GM21367 (cell line): ENCODE measurements around the gene KCP.

ENCODE experiments used
- ATAC-seq: cut with Tn5 transposase; IDR thresholded peaks from one replicate; pipeline ENCODE4 v1.9.1; 2021; ENCODE audit not compliant: unreplicated experiment

Gene KCP

GRCh38 chr7:128842674-128843641, 67.6 kb downstream of the KCP start:
- no peak for ATAC-seq

DNA sequence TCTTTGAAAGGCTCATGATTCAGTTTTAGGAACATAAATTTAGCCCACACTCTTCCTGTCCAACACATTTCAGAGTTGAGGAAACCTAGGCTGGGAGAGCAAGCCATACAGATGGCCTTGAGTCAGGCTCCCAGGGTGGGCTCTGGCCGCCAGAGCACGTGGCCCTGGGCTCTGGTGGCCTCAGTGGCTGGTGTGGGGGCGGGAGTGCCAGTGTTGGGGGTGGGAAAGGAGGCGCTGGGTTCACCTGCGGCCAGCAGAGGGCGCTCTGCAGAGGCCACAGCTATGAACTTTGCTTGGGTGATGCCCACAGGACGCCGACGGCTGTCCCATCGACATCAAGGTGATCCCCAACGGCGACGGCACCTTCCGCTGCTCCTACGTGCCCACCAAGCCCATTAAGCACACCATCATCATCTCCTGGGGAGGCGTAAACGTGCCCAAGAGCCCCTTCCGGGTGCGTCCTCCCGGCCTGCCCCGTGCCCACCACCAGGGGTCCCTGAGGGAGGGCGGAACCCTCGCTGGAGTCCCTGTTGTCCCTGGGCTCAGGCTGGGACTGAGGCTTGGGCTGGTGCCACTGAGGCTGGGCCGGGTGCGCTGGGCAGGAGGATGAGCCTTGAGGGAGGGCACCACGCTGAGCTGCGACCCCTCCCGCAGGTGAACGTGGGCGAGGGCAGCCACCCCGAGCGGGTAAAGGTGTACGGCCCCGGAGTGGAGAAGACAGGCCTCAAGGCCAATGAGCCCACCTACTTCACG, 68.4 kb downstream of the KCP start:
- no peak for ATAC-seq

DNA sequence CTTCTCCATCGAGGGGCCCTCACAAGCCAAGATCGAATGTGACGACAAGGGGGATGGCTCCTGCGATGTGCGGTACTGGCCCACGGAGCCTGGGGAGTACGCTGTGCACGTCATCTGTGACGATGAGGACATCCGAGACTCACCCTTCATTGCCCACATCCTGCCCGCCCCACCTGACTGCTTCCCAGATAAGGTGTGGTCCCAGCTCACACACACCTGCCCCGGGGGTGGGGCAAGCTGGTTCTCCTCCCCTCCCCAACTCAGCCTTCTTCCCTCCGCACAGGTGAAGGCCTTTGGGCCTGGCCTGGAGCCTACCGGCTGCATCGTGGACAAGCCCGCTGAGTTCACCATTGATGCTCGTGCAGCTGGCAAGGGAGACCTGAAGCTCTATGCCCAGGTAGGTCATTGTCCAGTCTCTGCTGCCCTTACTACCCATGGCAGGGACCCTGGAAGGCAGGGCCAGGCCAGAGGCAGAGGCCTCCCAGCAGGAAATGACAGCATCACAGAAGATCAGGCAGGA, 69.3 kb downstream of the KCP start:
- no peak for ATAC-seq

DNA sequence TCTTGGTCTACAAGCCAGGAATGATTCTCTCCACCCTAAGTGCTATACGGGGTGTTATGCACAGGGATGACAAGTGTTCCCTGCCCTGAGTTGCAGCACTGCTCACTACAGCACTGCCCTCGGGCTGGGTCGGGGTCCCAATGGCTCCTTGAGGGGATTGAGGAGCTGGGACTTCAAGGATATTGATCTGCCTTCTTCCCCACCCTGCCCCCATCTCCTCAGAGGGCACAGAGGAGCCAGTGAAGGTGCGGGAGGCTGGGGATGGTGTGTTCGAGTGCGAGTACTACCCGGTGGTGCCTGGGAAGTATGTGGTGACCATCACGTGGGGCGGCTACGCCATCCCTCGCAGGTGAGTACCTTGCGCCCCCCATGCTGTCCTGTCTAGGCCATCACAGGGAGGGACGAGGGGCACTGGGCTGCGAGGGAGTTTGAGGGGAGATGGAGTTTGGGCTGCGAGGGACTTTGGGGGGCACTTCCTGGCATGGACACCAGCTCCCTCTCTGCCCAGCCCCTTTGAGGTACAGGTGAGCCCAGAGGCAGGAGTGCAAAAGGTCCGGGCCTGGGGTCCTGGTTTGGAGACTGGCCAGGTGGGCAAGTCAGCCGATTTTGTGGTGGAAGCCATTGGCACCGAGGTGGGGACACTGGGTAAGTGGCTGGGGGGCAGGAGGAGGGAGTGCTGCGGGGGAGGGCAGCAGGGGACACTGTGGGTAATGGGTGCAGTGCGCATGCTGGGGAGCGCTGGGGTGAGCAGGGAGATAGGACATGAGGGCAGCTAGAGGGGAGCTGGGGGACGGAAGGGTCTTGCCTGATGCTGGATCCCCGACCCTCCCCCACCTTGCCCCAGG, 70.0 kb downstream of the KCP start:
- no peak for ATAC-seq

DNA sequence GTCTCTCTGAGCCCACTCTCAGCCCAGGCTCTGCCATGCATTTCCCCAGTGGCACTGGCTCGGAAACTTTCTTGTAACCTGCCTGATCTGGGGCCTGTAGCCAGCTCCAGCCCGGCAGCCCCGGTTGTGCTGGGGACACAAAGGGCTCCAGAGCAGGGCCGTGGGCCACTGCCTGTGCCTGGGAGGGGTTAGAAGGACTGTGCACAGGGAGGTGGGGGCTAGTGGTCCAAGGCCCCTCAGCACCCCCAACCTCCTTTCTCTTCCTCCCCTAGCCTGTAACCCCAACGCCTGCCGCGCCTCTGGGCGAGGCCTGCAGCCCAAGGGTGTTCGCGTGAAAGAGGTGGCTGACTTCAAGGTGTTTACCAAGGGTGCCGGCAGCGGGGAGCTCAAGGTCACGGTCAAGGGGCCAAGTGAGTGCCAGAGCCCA, 70.7 kb downstream of the KCP start:
- no peak for ATAC-seq

DNA sequence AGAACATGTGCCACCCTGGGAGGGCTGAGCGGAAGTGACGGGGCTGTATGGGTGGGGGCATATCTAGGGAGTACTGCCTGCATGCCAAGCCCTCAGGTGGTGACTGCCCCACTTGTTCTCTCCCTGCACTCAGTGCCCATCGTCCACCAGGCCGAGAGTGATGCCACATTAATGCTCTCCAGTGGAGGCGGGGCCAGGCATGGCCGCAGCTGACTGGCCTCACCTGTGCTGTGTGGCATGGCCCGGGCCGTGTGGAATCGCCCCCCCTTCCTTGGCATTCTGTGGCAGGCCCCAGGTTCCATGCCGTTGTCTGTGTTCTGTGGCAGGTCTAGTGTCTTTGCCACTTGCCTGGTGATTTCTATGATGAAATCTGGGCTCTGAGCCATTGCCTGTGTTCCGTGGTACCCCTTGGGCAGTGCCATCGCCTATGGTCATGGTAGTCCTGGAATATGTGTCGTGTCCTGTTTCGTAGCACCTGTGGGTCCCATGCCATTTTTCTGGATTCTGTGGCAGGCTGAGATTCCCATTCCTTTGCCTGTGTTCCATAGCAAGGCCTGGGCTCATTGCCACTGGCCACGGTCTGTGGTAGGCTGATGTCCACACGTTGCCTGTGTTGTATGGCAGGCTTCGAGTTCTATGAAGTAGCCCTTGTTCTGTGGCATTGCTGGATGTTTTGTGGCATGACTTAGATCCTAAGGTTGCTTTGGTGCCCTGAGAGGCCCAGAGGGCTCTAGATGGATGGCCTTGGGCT, 71.4 kb downstream of the KCP start:
- ATAC-seq = no peak

DNA sequence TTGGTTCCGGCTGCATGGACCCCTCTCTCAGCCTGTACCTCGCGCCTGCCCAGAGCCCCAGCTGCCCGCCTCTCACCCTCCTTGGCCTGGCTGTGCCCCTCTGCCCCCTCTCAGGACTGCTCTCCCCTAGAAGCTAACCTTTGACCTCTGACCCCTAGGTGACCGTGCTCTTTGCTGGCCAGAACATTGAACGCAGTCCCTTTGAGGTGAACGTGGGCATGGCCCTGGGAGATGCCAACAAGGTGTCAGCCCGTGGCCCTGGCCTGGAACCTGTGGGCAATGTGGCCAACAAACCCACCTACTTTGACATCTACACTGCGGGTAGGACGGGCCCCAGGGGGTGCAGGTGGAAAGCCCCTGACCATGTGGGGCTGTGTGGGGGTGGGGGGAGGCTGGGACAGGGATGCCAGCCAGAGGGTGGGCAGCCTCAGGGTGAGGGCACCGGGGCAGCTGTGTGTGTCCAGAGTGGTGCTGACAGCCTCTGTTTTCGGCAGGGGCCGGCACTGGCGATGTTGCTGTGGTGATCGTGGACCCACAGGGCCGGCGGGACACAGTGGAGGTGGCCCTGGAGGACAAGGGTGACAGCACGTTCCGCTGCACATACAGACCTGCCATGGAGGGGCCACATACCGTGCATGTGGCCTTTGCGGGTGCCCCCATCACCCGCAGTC, 72.3 kb downstream of the KCP start:
- ATAC-seq = no peak

DNA sequence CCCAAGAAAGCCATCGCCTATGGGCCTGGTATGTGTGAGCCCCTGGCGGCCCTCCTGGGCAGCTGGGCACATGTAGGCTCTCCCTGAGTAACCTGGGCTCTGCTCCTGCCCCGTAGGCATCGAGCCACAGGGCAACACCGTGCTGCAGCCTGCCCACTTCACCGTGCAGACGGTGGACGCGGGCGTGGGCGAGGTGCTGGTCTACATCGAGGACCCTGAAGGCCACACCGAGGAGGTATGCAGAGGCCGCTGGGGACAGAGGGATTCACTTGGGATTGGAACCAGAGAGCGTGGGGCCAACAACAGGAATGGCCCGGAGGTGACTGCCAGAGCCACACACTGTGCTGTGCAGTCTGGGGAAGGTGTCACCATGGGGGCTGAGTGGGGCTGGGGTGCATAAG, 73.0 kb downstream of the KCP start:
- no peak for ATAC-seq

GRCh38 chr7:128836729-128837348, 73.7 kb downstream of the KCP start:
- no peak for ATAC-seq

DNA sequence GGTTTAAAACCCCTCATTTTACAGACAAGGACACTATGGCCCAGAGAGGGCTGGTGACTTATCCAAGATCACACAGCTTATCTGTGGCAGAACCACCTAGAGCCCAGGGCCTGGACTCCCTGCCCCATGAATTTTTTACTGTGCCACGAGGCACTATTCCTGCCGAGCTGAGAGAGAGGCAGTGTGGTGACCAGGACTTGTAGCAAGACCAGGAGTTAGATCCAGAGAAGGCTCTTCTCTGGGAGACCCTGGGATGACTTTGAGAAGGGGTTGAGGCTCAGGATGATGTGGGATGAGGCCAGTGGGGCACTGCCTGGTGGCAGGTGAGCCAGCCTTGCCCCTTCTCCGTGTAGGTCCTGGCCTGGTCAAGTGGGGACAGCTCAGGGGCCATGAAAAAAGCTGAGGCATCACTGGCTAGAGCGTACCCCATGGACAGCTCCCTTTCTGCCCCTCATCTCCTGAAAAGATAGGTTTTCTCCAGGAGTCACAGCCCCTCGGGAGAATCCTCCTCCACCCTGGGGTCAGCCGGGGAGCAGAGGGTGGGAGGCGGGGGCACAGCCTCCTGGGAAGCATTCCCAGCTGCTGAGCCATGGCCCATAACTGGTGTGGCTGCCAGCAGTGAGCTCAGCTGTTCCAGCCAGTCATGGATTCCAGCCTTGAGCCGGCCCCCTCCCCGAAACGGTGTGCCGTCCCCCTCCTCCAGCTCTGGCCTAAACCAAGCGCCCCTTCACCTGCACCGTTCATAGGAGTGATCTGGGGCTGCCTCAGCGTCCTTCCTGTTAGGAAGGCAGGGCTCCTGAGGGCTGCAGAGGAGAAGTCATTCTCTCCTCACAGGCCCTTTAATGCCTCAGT, 74.5 kb downstream of the KCP start:
- ATAC-seq = no peak

GRCh38 chr7:128835231-128835751, 75.2 kb downstream of the KCP start:
- no peak for ATAC-seq

DNA sequence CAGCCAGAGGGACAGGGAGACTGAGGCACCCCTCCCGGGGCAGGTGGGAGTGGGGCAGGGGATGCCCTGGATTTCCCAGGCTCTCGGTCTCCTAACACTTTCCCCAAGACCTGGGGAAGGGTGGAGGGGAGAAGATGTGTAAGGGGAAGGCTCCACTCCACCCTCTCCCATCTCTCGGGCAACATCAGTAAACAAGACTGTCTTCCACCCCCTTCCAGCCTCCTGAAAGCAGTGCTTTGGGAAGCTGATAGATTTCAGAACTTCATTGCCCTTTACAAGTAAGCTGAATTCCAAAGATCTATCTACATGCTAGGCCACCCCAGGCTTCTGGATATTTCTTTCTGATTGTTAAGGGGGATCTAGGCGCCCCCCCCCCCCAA, 76.6 kb downstream of the KCP start:
- no peak for ATAC-seq

DNA sequence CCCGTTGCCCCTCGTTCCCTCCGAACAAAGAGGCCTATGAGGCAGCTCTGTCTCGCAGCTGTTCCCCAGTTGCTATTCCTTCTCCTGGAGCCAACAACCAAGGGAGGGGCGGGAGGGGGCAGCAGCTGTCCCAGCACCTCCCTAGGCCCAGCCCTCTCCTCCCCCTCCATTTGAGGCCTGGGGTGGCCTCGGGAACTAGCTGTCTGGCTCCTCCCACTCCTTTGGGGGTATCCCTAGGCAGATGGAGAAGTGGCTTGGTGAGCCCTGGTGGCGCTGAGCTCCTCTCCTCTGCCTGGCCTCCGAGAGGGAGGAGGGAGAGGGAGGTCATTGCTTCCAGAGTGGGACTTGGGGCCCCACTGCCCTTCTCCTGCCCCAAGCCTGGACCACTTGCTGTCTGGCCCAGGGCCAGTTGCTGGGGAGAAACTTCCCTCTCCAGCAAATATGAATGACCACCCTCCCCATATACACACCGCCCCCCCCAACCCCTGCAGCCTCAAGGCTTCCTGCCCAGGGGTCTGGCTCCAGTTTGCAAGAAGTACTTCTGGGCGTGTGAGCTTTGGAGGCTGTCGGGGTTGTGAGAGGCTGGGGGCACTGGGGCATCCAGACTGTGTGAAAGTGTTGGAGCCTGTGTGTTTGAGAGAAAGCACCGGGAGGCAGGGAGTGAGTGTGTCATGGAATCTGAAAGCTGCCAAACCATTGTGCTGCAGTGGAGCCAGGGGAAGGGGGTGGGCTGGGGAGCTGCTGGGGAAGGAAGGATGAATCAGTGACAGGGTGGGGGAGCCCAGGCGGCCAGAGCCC, 77.2 kb downstream of the KCP start:
- no peak for ATAC-seq

DNA sequence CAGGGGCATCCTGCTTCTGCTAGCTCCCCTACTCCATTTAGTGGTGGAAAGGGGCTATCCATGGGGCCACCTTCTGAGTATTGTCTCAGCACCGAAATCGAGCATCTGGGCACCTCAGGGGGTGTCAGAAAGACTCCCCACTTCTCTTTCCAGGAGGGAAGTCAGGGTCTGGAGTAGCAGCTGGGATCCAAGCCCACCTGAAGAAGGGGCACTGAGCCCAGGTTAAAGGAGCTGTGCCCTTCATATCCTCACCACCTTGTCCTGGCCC, 77.7 kb downstream of the KCP start:
- no peak for ATAC-seq

DNA sequence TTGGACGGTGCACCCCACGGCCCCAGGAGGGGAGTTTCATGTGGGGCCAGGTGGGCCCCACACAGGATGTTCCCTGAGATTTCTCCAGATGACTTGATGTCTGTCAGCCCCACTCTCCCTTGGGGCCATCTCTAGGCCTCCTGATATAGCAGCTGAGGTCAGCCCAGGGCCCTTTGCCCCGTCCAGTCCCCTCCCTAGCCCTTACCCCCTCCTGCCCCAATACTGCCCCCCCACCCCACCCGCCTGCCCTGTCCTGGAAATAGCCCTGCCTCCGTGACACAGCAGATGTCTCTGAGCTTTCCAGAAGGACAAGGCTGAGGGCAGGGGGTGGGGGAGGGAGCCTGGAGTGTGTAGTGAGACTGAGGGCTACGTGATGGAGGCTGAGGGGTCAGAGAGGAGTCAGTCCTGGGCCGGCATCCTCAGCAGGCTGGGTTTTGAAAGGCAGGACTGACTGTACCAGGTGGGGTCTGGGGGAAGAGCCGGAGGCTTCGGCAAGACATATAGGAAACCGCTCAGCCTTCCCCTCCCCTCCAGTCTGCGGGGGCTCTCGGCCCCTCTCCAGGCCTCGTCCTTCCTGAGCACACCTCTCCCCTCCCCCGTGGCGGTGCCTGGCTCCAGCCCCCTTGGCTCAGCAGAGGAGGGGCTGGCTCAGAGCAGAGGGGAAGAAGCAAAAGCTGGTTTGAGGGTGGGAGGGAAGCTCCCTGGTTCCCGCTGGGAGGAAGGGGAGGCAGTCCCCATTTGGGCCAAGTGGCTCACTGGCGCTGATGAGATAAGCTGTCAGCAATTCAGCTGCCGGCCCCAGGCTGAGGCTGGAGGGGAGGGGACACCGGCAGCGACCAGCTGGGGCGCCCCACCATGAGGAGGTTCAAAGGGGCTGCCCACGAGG, 78.3 kb downstream of the KCP start:
- no peak for ATAC-seq

DNA sequence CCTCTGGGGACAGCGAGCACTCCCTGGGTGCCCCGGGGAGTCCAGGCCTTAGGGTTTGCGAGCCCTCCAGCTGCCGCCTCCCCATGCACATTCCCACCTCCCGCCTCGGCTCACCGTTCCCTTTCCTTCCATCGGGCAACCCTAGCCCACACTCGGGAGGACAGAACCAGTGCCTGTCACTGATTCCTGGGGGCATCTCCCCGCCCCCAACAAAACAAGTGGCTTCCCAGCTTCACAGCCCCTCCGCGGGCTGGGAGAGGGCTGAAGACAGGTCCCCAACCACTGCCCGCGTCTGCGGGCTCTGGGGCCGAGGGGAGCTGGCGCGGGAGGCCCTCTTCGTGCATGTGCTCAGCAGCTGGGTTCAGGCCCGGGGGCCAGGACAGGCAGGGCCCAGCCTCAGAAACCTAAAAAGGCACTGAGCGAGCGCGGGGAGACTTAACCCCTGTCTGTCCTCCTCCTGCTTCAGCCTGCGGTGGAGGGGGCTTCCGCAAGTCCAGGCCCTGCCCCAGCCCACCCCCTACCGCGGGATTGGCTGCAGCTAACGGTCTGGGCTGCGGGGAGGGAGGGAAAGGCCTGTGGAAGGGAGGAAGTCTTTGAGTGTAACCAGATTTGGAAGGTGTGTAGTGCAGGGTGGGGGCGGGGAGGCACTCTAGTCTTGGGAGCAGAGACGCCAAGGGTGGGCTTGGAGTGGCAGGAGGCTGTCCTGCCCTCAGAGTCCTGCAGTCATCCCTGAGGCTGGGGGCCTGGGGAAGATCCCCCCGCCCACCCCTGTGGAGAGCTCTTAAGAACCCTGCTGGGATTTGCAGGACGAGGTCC, 79.1 kb downstream of the KCP start:
- no peak for ATAC-seq
